Measurements from ENCODE around the gene BRF1. TPM values are rescaled to one million over a fixed set of nuclear protein-coding genes. Genes with fewer than 3 reads are reported as not detected.

Gene BRF1
- total and polyA plus RNA-seq, 2 donors = 14.7 to 29.8 TPM

DNA sequence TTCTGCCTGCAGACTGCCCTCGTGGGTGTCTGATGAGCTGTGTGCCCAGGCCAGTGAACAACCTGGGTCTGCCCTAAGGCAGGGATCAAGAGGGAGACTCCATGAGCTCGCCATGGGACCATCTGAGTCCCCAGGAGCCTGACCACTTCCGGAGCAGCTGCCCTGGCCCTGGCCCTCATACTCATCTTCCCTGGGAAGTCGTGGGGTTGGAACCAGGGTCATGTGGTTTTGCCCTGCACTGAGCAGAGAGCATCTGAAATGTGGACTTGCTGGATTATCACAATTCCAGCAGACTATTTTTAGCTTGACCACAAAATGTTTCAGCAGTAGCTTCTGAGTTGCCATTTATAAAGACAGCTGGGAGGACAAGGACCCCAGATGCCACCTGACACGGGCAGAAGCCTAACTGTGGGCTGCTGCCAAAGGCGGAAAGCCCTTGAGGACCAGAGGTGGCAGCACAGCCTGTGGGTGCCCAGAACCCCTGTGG, 45.7 kb downstream of the BRF1 start:
- Histone ChIP-seq H3K9me3 (ENCODE audit: control insufficient read depth in 2 of 2, insufficient read depth in 1 of 2, low read length in 1 of 2) (no peaks in the 10 kb centered on the region), H3K27ac (ENCODE audit: low read depth in 1 of 2, low read length in 1 of 2) (no peak overlapping the region), H3K4me3 (ENCODE audit: low read length in 2 of 2) (no peak overlapping the region), H3K36me3 (ENCODE audit: control insufficient read depth in 2 of 2, insufficient read depth in 2 of 2, low read length in 1 of 2) (peaks cover 21 to 45% of the 10 kb centered on the region in 2 donors), H3K4me1 (ENCODE audit: control insufficient read depth in 2 of 2, insufficient read depth in 2 of 2, low read length in 2 of 2) (peaks cover 0 to 2% of the 10 kb centered on the region in 2 donors), H3K27me3 (ENCODE audit: control insufficient read depth in 2 of 2, insufficient read depth in 1 of 2, low read length in 1 of 2) (no peaks in the 10 kb centered on the region)
- no peak for DNase-seq (ENCODE audit: low read depth in 6 of 9, low spot score in 9 of 9)
- WGBS = 45% methylated on average over 6 of the region's 6 CpGs

GRCh38 chr14:105253329-105253682, 47.5 kb downstream of the BRF1 start:
- H3K27ac ChIP-seq (ENCODE audit: low read depth in 1 of 2, low read length in 1 of 2) = no peak overlapping the region
- DNase-seq (ENCODE audit: low read depth in 6 of 9, low spot score in 9 of 9) = no peak
- peaks cover 2 to 3% of the 10 kb centered on the region in 2 donors for H3K4me1 ChIP-seq (ENCODE audit: control insufficient read depth in 2 of 2, insufficient read depth in 2 of 2, low read length in 2 of 2)
- peaks cover 26 to 43% of the 10 kb centered on the region in 2 donors for H3K36me3 ChIP-seq (ENCODE audit: control insufficient read depth in 2 of 2, insufficient read depth in 2 of 2, low read length in 1 of 2)
- H3K27me3 ChIP-seq (ENCODE audit: control insufficient read depth in 2 of 2, insufficient read depth in 1 of 2, low read length in 1 of 2) = no peaks in the 10 kb centered on the region
- H3K4me3 ChIP-seq (ENCODE audit: low read length in 2 of 2) = no peak overlapping the region
- H3K9me3 ChIP-seq (ENCODE audit: control insufficient read depth in 2 of 2, insufficient read depth in 1 of 2, low read length in 1 of 2) = no peaks in the 10 kb centered on the region
- 99% methylated on average over 9 of the region's 9 CpGs for WGBS

- H3K36me3 ChIP-seq (ENCODE audit: control insufficient read depth in 2 of 2, insufficient read depth in 2 of 2, low read length in 1 of 2) = peaks cover 26 to 43% of the 10 kb centered on the region in 2 donors
- H3K27ac ChIP-seq (ENCODE audit: low read depth in 1 of 2, low read length in 1 of 2) = no peak overlapping the region
- no peak for DNase-seq (ENCODE audit: low read depth in 6 of 9, low spot score in 9 of 9)
Measured at GRCh38 chr14:105252552-105253328, 48.1 kb downstream of the BRF1 start.

DNA sequence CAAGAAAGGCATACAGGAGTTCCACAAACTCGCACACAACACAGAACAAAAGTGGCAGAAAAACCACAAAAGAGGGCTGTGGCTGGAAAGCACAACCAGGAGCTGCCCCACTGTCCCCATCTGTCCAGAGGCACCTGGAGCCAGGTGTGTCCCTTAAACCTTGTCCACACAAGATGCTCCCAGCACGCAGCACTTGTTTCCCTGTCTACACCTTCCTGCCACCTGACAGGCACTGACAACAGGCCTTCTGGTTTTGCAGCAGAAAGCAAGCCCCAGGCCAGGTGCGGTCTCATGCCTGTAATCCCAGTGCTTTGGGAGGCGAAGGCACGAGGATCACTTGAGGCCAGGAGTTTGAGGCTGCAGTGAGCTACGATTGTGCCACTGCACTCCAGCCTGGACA, 48.9 kb downstream of the BRF1 start:
- Histone ChIP-seq H3K27ac (ENCODE audit: low read depth in 1 of 2, low read length in 1 of 2) (no peak overlapping the region), H3K36me3 (ENCODE audit: control insufficient read depth in 2 of 2, insufficient read depth in 2 of 2, low read length in 1 of 2) (peaks cover 26 to 43% of the 10 kb centered on the region in 2 donors), H3K4me3 (ENCODE audit: low read length in 2 of 2) (no peak overlapping the region), H3K27me3 (ENCODE audit: control insufficient read depth in 2 of 2, insufficient read depth in 1 of 2, low read length in 1 of 2) (no peaks in the 10 kb centered on the region), H3K4me1 (ENCODE audit: control insufficient read depth in 2 of 2, insufficient read depth in 2 of 2, low read length in 2 of 2) (peaks cover 10 to 12% of the 10 kb centered on the region in 2 donors), H3K9me3 (ENCODE audit: control insufficient read depth in 2 of 2, insufficient read depth in 1 of 2, low read length in 1 of 2) (peaks cover 0 to 3% of the 10 kb centered on the region in 2 donors)
- DNase-seq (ENCODE audit: low read depth in 6 of 9, low spot score in 9 of 9) = no peak
- WGBS = 91% methylated on average over 6 of the region's 6 CpGs

More at GRCh38 chr14:105252552-105253328, 48.1 kb downstream of the BRF1 start:
- 97% methylated on average over 21 of the region's 21 CpGs for WGBS
- peaks cover 0 to 3% of the 10 kb centered on the region in 2 donors for H3K9me3 ChIP-seq (ENCODE audit: control insufficient read depth in 2 of 2, insufficient read depth in 1 of 2, low read length in 1 of 2)
- no peak overlapping the region for H3K4me3 ChIP-seq (ENCODE audit: low read length in 2 of 2)
- peaks cover 5% of the 10 kb centered on the region in 2 donors for H3K4me1 ChIP-seq (ENCODE audit: control insufficient read depth in 2 of 2, insufficient read depth in 2 of 2, low read length in 2 of 2)
- H3K27me3 ChIP-seq (ENCODE audit: control insufficient read depth in 2 of 2, insufficient read depth in 1 of 2, low read length in 1 of 2) = no peaks in the 10 kb centered on the region

GRCh38 chr14:105250986-105251385, 49.8 kb downstream of the BRF1 start:
- no peak for DNase-seq (ENCODE audit: low read depth in 6 of 9, low spot score in 9 of 9)
- Histone ChIP-seq H3K27me3 (ENCODE audit: control insufficient read depth in 2 of 2, insufficient read depth in 1 of 2, low read length in 1 of 2) (no peaks in the 10 kb centered on the region), H3K36me3 (ENCODE audit: control insufficient read depth in 2 of 2, insufficient read depth in 2 of 2, low read length in 1 of 2) (peaks cover 26 to 43% of the 10 kb centered on the region in 2 donors), H3K9me3 (ENCODE audit: control insufficient read depth in 2 of 2, insufficient read depth in 1 of 2, low read length in 1 of 2) (peaks cover 0 to 3% of the 10 kb centered on the region in 2 donors), H3K4me3 (ENCODE audit: low read length in 2 of 2) (no peak overlapping the region), H3K4me1 (ENCODE audit: control insufficient read depth in 2 of 2, insufficient read depth in 2 of 2, low read length in 2 of 2) (peaks cover 10 to 12% of the 10 kb centered on the region in 2 donors), H3K27ac (ENCODE audit: low read depth in 1 of 2, low read length in 1 of 2) (no peak overlapping the region)
- 93% methylated on average over 4 of the region's 4 CpGs for WGBS

GRCh38 chr14:105250008-105250366, 50.8 kb downstream of the BRF1 start:
- H3K36me3 ChIP-seq (ENCODE audit: control insufficient read depth in 2 of 2, insufficient read depth in 2 of 2, low read length in 1 of 2) = peaks cover 26 to 38% of the 10 kb centered on the region in 2 donors
- 97% methylated on average over 16 of the region's 16 CpGs for WGBS
- H3K9me3 ChIP-seq (ENCODE audit: control insufficient read depth in 2 of 2, insufficient read depth in 1 of 2, low read length in 1 of 2) = peaks cover 0 to 3% of the 10 kb centered on the region in 2 donors
- DNase-seq (ENCODE audit: low read depth in 6 of 9, low spot score in 9 of 9) = no peak
- no peak overlapping the region for H3K27ac ChIP-seq (ENCODE audit: low read depth in 1 of 2, low read length in 1 of 2)
- H3K4me3 ChIP-seq (ENCODE audit: low read length in 2 of 2) = no peak overlapping the region
- no peaks in the 10 kb centered on the region for H3K27me3 ChIP-seq (ENCODE audit: control insufficient read depth in 2 of 2, insufficient read depth in 1 of 2, low read length in 1 of 2)
- peaks cover 10 to 12% of the 10 kb centered on the region in 2 donors for H3K4me1 ChIP-seq (ENCODE audit: control insufficient read depth in 2 of 2, insufficient read depth in 2 of 2, low read length in 2 of 2)

DNA sequence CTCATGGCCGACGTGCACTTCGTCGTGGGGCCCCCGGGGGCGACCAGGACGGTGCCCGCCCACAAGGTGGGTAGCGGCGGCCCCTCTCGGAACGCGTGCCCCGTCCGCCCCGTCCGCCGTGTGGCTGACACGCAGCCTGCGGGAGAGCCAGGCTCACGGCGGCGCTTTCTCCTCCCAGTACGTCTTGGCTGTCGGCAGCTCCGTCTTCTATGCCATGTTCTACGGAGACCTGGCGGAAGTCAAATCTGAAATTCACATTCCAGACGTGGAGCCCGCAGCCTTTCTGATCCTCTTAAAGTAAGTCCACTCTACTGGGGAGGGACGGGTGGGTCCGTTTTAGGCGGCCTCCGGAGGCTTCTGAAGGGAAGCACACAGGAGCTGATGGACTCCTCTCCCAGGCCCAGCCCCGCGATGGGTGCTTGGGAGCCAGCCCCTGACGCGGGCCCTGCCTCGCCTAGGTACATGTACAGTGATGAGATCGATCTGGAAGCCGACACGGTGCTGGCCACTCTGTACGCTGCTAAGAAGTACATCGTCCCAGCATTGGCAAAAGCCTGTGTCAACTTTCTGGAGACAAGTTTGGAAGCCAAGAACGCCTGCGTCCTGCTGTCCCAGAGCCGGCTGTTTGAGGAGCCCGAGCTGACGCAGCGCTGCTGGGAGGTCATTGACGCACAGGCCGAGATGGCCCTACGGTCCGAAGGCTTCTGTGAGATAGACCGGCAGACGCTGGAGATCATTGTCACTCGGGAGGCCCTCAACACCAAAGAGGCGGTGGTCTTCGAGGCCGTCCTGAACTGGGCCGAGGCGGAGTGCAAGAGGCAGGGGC, 51.4 kb downstream of the BRF1 start:
- Histone ChIP-seq H3K9me3 (ENCODE audit: control insufficient read depth in 2 of 2, insufficient read depth in 1 of 2, low read length in 1 of 2) (peaks cover 0 to 3% of the 10 kb centered on the region in 2 donors), H3K4me3 (ENCODE audit: low read length in 2 of 2) (peak overlapping the region in 1 of 2 donors; percentile 80), H3K27me3 (ENCODE audit: control insufficient read depth in 2 of 2, insufficient read depth in 1 of 2, low read length in 1 of 2) (no peaks in the 10 kb centered on the region), H3K4me1 (ENCODE audit: control insufficient read depth in 2 of 2, insufficient read depth in 2 of 2, low read length in 2 of 2) (peaks cover 10 to 12% of the 10 kb centered on the region in 2 donors), H3K36me3 (ENCODE audit: control insufficient read depth in 2 of 2, insufficient read depth in 2 of 2, low read length in 1 of 2) (peaks cover 26 to 37% of the 10 kb centered on the region in 2 donors), H3K27ac (ENCODE audit: low read depth in 1 of 2, low read length in 1 of 2) (no peak overlapping the region)
- WGBS = 79% methylated on average over 62 of the region's 62 CpGs
- peak in 1 of 9 donors; percentile 34 for DNase-seq (ENCODE audit: low read depth in 6 of 9, low spot score in 9 of 9)

GRCh38 chr14:105248368-105249181, 52.2 kb downstream of the BRF1 start, which contains the start of gene BTBD6:
BTBD6 (plus strand) TSS chr14:105248533; CDS start chr14:105248712, 179 bp downstream.
- peak within 1 kb of the TSS in 1 of 2 donors; percentile 90 for H3K27ac ChIP-seq (ENCODE audit: low read depth in 1 of 2, low read length in 1 of 2)
- H3K4me3 ChIP-seq (ENCODE audit: low read length in 2 of 2) = peak within 1 kb of the TSS; percentile 57 to 80
- peaks cover 28 to 34% of the 10 kb centered on the region in 2 donors for H3K36me3 ChIP-seq (ENCODE audit: control insufficient read depth in 2 of 2, insufficient read depth in 2 of 2, low read length in 1 of 2)
- WGBS = 2% methylated on average over 130 of the region's 130 CpGs
- H3K4me1 ChIP-seq (ENCODE audit: control insufficient read depth in 2 of 2, insufficient read depth in 2 of 2, low read length in 2 of 2) = peaks cover 10 to 12% of the 10 kb centered on the region in 2 donors
- DNase-seq (ENCODE audit: low read depth in 6 of 9, low spot score in 9 of 9) = peak; percentile 55 to 91 (median 80)
- no peaks in the 10 kb centered on the region for H3K27me3 ChIP-seq (ENCODE audit: control insufficient read depth in 2 of 2, insufficient read depth in 1 of 2, low read length in 1 of 2)
- H3K9me3 ChIP-seq (ENCODE audit: control insufficient read depth in 2 of 2, insufficient read depth in 1 of 2, low read length in 1 of 2) = peaks cover 0 to 3% of the 10 kb centered on the region in 2 donors

Measured in thymus (tissue), 11 donors.